K562 (cell line): ENCODE measurements around the gene VKORC1. TPM values are rescaled to one million over a fixed set of nuclear protein-coding genes. Genes with fewer than 3 reads are reported as not detected.
A peak's percentile ranks its signal among the peaks of the same experiment; 100 is the strongest.

Experiments used
- CCNT2 ChIP-seq: IDR thresholded peaks from 2 replicates; pipeline ENCODE4 v1.6.1; 2011; ENCODE audit warnings: borderline replicate concordance, low read depth, mild to moderate bottlenecking, moderate library complexity, mixed read lengths, low read length; ENCODE audit not compliant: insufficient read length; ENCODE audit errors: extremely low read depth
- EP300 ChIP-seq: IDR thresholded peaks from 2 replicates; pipeline ENCODE4 v1.6.1; 2012; ENCODE audit warnings: low read length, improper control_type of control experiment
- FOXK2 ChIP-seq, 2 experiments: fragments of 450-650 bp; IDR thresholded peaks in 1 of 2; conservative IDR thresholded peaks in 1 of 2; 2 replicates each; pipeline ENCODE4 v1.6.1; 2016; ENCODE audit warnings: low read depth in 2 of 2, mild to moderate bottlenecking in 1 of 2
- HEY1 ChIP-seq: fragments of 250-450 bp; sonication (Bioruptor Pico); IDR thresholded peaks from 2 replicates; pipeline ENCODE4 v1.5.0; 2020; ENCODE audit warnings: mild to moderate bottlenecking, moderate library complexity, borderline replicate concordance
- LCOR ChIP-seq: sonication (generic); formaldehyde crosslinking; IDR thresholded peaks from 2 replicates; pipeline ENCODE4 v1.8.0; 2022; ENCODE audit warnings: mild to moderate bottlenecking, missing genetic modification reagents
- MTA2 ChIP-seq: fragments of 450-650 bp; IDR thresholded peaks from 2 replicates; pipeline ENCODE4 v1.6.1; 2016; ENCODE audit warnings: low read depth
- NFE2 ChIP-seq: IDR thresholded peaks from 2 replicates; pipeline ENCODE4 v1.6.1; 2014; ENCODE audit warnings: antibody characterized with exemption, low read depth
- NR2C1 ChIP-seq, 2 experiments: fragments of 450-650 bp; IDR thresholded peaks; 2 replicates each; pipeline ENCODE4 v1.6.1; 2017; ENCODE audit warnings: mild to moderate bottlenecking in 2 of 2, antibody characterized with exemption in 1 of 2, inconsistent platforms in 1 of 2, missing compliant biosample characterization in 1 of 2, missing genetic modification characterization in 1 of 2
- SMAD1 ChIP-seq: fragments of 150-350 bp; IDR thresholded peaks from 2 replicates; pipeline ENCODE4 v1.6.1; 2014; ENCODE audit warnings: low read length, low read depth; ENCODE audit not compliant: partially characterized antibody
- SNIP1 ChIP-seq: fragments of 450-650 bp; IDR thresholded peaks from 2 replicates; pipeline ENCODE4 v1.7.1; 2017; ENCODE audit warnings: low read depth, mild to moderate bottlenecking
- TEAD4 ChIP-seq, 2 experiments: sonication (generic) in 1 of 2; formaldehyde crosslinking in 1 of 2; IDR thresholded peaks; 2 replicates each; pipeline versions ENCODE4 v1.6.1 to v1.8.0; 2012 to 2022; ENCODE audit warnings: borderline replicate concordance in 1 of 2, inconsistent platforms in 1 of 2, low read length in 1 of 2, mild to moderate bottlenecking in 1 of 2, missing genetic modification reagents in 1 of 2
- ZBTB12 ChIP-seq: fragments of 250-450 bp; sonication (Bioruptor Pico); IDR thresholded peaks from 2 replicates; pipeline ENCODE4 v1.4.0; 2020
- polyA plus RNA-seq, 8 experiments: library from polyadenylated mRNA; depleted of rRNA in 4 of 8; stranded (reverse) in 5 of 8; unstranded in 3 of 8; fragments of >200 nt; fragmentation: Nextera tagmentation in 2 of 8; fragmentation: Illumina TruSeq in 1 of 8; extraction: Ambion mirVana in 2 of 8; extraction: Trizol in 1 of 8; gene quantifications; 2 replicates each; pipeline versions ENCODE4 v1.2.1 to v1.2.3, GENCODE V29; 2011 to 2014; ENCODE audit warnings: inconsistent platforms in 1 of 8, missing spikeins in 1 of 8
- total RNA-seq, 7 experiments: library from RNA; depleted of rRNA in 6 of 7; stranded (reverse); fragments of >200 nt in 6 of 7; fragmentation: Illumina TruSeq in 2 of 7; extraction: Trizol in 2 of 7; gene quantifications; 2 replicates each; pipeline versions ENCODE4 v1.2.1 to v1.2.3, GENCODE V29; 2011 to 2021; ENCODE audit warnings: low replicate concordance in 1 of 7

VKORC1 gene
- total and polyA plus RNA-seq, 9 of the 15 experiments (the other 6 are each of a cell fraction or from before 2014, with no cell fraction given) = 30.0 to 119 (median 62.1) TPM

GRCh38 chr16:31117384-31118222, 23.0 kb upstream of the VKORC1 start, which contains the start of gene KAT8 (continued):
- peak; percentile 99 for TF ChIP-seq NR2C1 (IDR thresholded peaks at IDR 0.05)
- TF ChIP-seq NR2C1 (tag; IDR thresholded peaks at IDR 0.05) = peak; percentile 99
- peak; percentile 50 for TF ChIP-seq EP300
- peak; percentile 94 for TF ChIP-seq ZBTB12 (CRISPR knock-in tag)
- TF ChIP-seq FOXK2 (conservative IDR thresholded peaks at IDR 0.05 in 1 of 2, IDR thresholded peaks at IDR 0.05 in 1 of 2; ENCODE audit: low read depth in 2 of 2) = peak in 1 of 2 experiments; percentile 51; a peak in 1 of 4 replicates
- peak; percentile 73 for TF ChIP-seq SMAD1
- peak; percentile 71 for TF ChIP-seq MTA2
- no peak for TF ChIP-seq LCOR (CRISPR knock-in tag)
- no peak for TF ChIP-seq HEY1 (CRISPR knock-in tag)
- TF ChIP-seq TEAD4 (IDR thresholded peaks at IDR 0.05; ENCODE audit: low read length) = no peak
- TF ChIP-seq TEAD4 (CRISPR knock-in tag; IDR thresholded peaks at IDR 0.05; ENCODE audit: borderline replicate concordance) = no peak
- TF ChIP-seq NFE2 = no peak
- TF ChIP-seq SNIP1 = no peak
- peak; percentile 23 for TF ChIP-seq CCNT2
